Naive B cell (primary cell): ENCODE measurements around the gene GRIN2A. TPM values are rescaled to one million over a fixed set of nuclear protein-coding genes. Genes with fewer than 3 reads are reported as not detected.

Experiments used
- ATAC-seq, 2 donors: fragments of 150-1000 bp; cut with Tn5 transposase; 2 replicates each; pipeline ENCODE4 v1.10.0; 2021; ENCODE audit warnings: low read depth in 2 of 2, mild to moderate bottlenecking in 2 of 2, moderate library complexity in 2 of 2
- DNase-seq: peaks from one replicate; pipeline ENCODE4 v3.0.0; 2022
- H3K27ac Mint-ChIP-seq, 6 donors: one replicate each; pipeline ENCODE4 v1.8.0; 2020 to 2022; ENCODE audit warnings: mild to moderate bottlenecking in 6 of 6, mixed read lengths in 6 of 6, moderate library complexity in 5 of 6, inconsistent platforms in 2 of 6
- H3K27me3 Mint-ChIP-seq, 3 donors: one replicate each; pipeline ENCODE4 v1.8.0; 2021 to 2022; ENCODE audit warnings: mixed read lengths in 3 of 3, mild to moderate bottlenecking in 1 of 3
- H3K36me3 Mint-ChIP-seq, 2 donors: one replicate each; pipeline ENCODE4 v1.8.0; 2020 to 2022; ENCODE audit warnings: mixed read lengths in 2 of 2, inconsistent platforms in 1 of 2, mild to moderate bottlenecking in 1 of 2
- H3K4me1 Mint-ChIP-seq, 3 donors: one replicate each; pipeline ENCODE4 v1.8.0; 2020 to 2022; ENCODE audit warnings: mixed read lengths in 3 of 3, inconsistent platforms in 1 of 3, mild to moderate bottlenecking in 1 of 3, moderate library complexity in 1 of 3
- H3K4me3 Mint-ChIP-seq, 8 donors: one replicate each; pipeline ENCODE4 v1.8.0; 2020 to 2022; ENCODE audit warnings: mild to moderate bottlenecking in 8 of 8, mixed read lengths in 8 of 8, moderate library complexity in 8 of 8, inconsistent platforms in 2 of 8
- H3K9me3 Mint-ChIP-seq, 7 donors: one replicate each; pipeline ENCODE4 v1.8.0; 2020 to 2022; ENCODE audit warnings: mixed read lengths in 7 of 7, mild to moderate bottlenecking in 5 of 7, inconsistent platforms in 2 of 7, moderate library complexity in 1 of 7
- polyA plus RNA-seq, 6 donors: library from polyadenylated mRNA; unstranded; fragments of 300-500 nt; fragmentation: Illumina TruSeq; gene quantifications; one replicate each; pipeline ENCODE4 v1.2.3, GENCODE V29; 2021; ENCODE audit warnings: low read depth in 6 of 6

Gene GRIN2A
- polyA plus RNA-seq, 6 donors from 2014 or later: 0.04 to 0.53 (median 0.17) TPM; not detected in 3

- no peaks in the 10 kb centered on the region for H3K36me3 Mint-ChIP-seq
- H3K9me3 Mint-ChIP-seq: peaks cover 0 to 8% (median 0%) of the 10 kb centered on the region in 7 donors
- H3K4me1 Mint-ChIP-seq: no peaks in the 10 kb centered on the region
- H3K27ac Mint-ChIP-seq: no peak overlapping the region
- no peak for DNase-seq
- no peak overlapping the region for H3K4me3 Mint-ChIP-seq
- H3K27me3 Mint-ChIP-seq: peaks cover 14 to 18% (median 16%) of the 10 kb centered on the region in 3 donors
- ATAC-seq: no peak
These were observed 260.2 kb downstream of the GRIN2A start for GRCh38 chr16:9921997-9922396.

DNA sequence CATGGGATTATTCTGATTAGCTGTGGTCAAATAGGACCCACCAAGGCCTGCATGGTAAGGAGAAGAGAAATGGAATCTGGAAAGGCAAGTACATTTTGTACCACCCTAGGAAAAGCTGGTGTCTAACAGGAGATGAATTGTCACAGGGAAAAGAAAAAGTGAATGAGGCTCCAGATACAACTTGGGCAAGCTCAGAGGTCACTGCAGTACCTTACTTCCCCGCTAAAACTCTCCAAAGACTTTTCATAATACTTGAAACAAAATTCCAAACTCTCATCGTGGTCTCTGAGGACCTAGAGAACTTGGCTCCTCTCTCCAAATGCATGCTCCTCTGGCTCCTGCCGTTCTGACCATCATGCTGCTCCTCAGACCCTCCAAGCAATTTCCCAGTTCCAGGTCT, 262.8 kb downstream of the GRIN2A start:
- H3K36me3 Mint-ChIP-seq: no peaks in the 10 kb centered on the region
- H3K9me3 Mint-ChIP-seq: peaks cover 0 to under 1% (median 0%) of the 10 kb centered on the region in 7 donors
- peaks cover 7 to 11% (median 10%) of the 10 kb centered on the region in 3 donors for H3K27me3 Mint-ChIP-seq
- no peak overlapping the region for H3K27ac Mint-ChIP-seq
- ATAC-seq: no peak
- no peak overlapping the region for H3K4me3 Mint-ChIP-seq
- H3K4me1 Mint-ChIP-seq: no peaks in the 10 kb centered on the region
- no peak for DNase-seq

DNA sequence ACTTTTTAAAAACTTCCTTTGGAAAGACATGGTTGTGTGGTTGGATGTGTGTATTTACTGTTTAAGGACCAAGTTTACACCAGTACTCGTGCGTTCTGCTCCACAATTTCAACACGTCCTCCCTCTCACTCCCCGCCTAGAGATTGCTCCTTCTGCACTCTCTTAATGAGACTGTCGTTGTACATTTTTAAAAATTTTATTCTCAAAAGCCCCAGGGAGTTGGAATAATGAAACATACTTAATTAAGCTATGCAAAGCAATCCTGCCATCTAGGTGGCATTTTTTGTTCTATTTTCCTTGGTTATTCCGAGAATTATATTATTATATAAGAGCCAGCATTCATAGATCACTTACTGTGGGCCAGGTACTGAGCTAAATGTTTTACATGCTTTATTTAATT, 264.5 kb downstream of the GRIN2A start:
- Mint-ChIP-seq H3K27ac (peak overlapping the region in 1 of 6 donors; percentile 58), H3K9me3 (no peaks in the 10 kb centered on the region), H3K36me3 (no peaks in the 10 kb centered on the region), H3K4me1 (no peaks in the 10 kb centered on the region), H3K27me3 (peaks cover 7 to 11% (median 9%) of the 10 kb centered on the region in 3 donors), H3K4me3 (no peak overlapping the region)
- ATAC-seq (no peak), DNase-seq (no peak)

- no peak for ATAC-seq
- Mint-ChIP-seq H3K9me3 (peaks cover 0 to 7% (median 0%) of the 10 kb centered on the region in 7 donors), H3K27me3 (peaks cover 9 to 23% (median 10%) of the 10 kb centered on the region in 3 donors), H3K4me1 (no peaks in the 10 kb centered on the region), H3K27ac (no peak overlapping the region), H3K36me3 (no peaks in the 10 kb centered on the region), H3K4me3 (no peak overlapping the region)
- DNase-seq: no peak
These were observed 268.5 kb downstream of the GRIN2A start for GRCh38 chr16:9913604-9914326.

DNA sequence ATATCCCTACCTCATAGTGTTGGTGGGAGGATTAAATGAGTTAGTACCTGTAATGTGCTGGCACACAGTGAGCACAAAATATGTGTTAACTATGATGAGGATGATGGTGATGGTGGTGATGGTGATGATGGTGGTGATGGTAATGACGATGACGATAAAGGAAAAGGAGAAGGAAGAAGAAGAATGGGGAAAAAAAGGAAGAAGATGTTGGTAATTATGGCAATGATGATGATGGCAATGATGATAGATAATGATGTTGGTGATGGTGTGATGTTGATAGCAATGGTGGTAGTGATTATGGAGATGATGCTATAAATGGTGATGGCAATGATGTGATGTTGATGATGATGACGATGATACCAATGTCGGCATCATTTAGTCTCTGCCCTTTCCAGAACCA, 270.2 kb downstream of the GRIN2A start:
- H3K9me3 Mint-ChIP-seq: peaks cover 0 to 12% (median 0%) of the 10 kb centered on the region in 7 donors
- no peak overlapping the region for H3K27ac Mint-ChIP-seq
- no peak overlapping the region for H3K4me3 Mint-ChIP-seq
- ATAC-seq (no peak), DNase-seq (no peak)
- no peaks in the 10 kb centered on the region for H3K36me3 Mint-ChIP-seq
- H3K27me3 Mint-ChIP-seq: peaks cover 15 to 24% (median 19%) of the 10 kb centered on the region in 3 donors
- H3K4me1 Mint-ChIP-seq: no peaks in the 10 kb centered on the region

DNA sequence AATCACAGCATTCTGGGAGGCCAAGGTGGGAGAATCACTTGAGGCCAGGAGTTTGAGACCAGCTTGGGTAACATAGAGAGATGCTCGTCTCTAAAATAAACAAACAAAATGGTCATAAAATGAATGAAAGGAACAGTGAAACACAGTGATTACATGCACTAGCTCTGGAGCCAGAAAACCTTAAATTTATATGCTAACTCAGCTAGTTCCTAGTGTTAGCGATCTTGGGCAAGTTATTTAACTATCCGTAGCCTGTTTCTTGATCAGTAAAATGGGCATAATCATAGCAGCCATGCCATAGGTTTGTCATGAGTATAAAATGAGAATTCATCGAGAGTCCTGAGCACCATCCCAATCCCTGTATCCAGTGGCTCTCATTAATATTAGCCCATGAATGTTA, 271.0 kb downstream of the GRIN2A start:
- no peak for ATAC-seq
- no peak for DNase-seq
- peaks cover 15 to 19% (median 18%) of the 10 kb centered on the region in 3 donors for H3K27me3 Mint-ChIP-seq

GRCh38 chr16:9909072-9909825, 273.0 kb downstream of the GRIN2A start:
- Mint-ChIP-seq H3K27me3 (peaks cover 12 to 26% (median 19%) of the 10 kb centered on the region in 3 donors), H3K9me3 (peaks cover 0 to 12% (median 2%) of the 10 kb centered on the region in 7 donors), H3K36me3 (no peaks in the 10 kb centered on the region), H3K4me3 (no peak overlapping the region), H3K27ac (no peak overlapping the region), H3K4me1 (no peaks in the 10 kb centered on the region)
- ATAC-seq (no peak), DNase-seq (no peak)

More for the DNA sequence above, 271.0 kb downstream of the GRIN2A start:
- Mint-ChIP-seq H3K27ac (no peak overlapping the region), H3K36me3 (no peaks in the 10 kb centered on the region), H3K4me1 (no peaks in the 10 kb centered on the region), H3K9me3 (peaks cover 0 to 12% (median 0%) of the 10 kb centered on the region in 7 donors), H3K4me3 (no peak overlapping the region)

DNA sequence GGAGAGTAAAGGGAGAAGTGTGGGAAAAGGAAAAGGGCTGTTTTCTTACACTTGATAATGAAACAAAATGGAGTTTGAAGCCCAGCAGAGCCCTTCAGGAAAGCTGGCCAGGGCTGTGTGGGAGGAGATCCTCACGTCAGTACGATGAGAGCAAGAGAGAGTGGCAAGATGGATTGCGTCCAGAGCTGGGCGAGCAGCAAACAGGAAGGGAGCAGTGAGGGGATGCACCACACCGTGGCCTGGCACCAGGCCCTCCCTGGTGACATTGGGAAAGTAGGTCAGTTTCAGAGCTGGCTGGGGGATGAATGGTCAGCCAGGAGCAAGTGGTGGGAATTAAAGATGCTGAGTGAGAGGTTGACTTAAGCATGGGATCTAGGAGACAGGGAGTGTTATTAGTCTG, 273.6 kb downstream of the GRIN2A start:
- ATAC-seq (no peak), DNase-seq (no peak)
- Mint-ChIP-seq H3K27ac (no peak overlapping the region), H3K9me3 (peaks cover 0 to 12% (median 2%) of the 10 kb centered on the region in 7 donors), H3K27me3 (peaks cover 11 to 29% (median 20%) of the 10 kb centered on the region in 3 donors), H3K4me3 (peak overlapping the region in 1 of 8 donors; percentile 24), H3K4me1 (no peaks in the 10 kb centered on the region), H3K36me3 (no peaks in the 10 kb centered on the region)

DNA sequence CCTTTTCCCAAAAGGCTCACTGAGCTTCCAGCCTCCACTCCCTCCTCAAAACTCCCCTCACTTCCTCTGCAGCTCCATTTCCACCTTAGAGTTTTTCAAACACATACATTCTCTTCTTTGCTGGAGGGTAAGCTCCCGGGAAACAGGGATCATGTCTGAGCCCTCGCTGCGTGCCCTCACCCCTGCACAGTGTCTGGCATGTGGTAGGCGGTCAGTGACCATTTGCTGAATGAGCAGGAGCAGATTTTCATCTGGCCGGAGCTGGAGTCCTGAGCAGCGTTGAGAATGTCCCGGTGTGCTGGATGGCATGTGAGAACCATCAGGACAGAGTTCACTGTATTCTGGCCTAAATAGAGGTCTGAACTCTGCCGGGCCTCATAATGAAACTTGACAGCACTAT, 274.5 kb downstream of the GRIN2A start:
- H3K27ac Mint-ChIP-seq: no peak overlapping the region
- no peaks in the 10 kb centered on the region for H3K4me1 Mint-ChIP-seq
- peaks cover 0 to 13% (median 2%) of the 10 kb centered on the region in 7 donors for H3K9me3 Mint-ChIP-seq
- H3K4me3 Mint-ChIP-seq: no peak overlapping the region
- peaks cover 11 to 34% (median 29%) of the 10 kb centered on the region in 3 donors for H3K27me3 Mint-ChIP-seq
- no peak for ATAC-seq
- H3K36me3 Mint-ChIP-seq: no peaks in the 10 kb centered on the region
- no peak for DNase-seq

- Mint-ChIP-seq H3K4me3 (no peak overlapping the region), H3K36me3 (no peaks in the 10 kb centered on the region), H3K9me3 (peaks cover 0 to 12% (median 3%) of the 10 kb centered on the region in 7 donors), H3K4me1 (no peaks in the 10 kb centered on the region), H3K27me3 (peaks cover 5 to 29% (median 26%) of the 10 kb centered on the region in 3 donors), H3K27ac (no peak overlapping the region)
- DNase-seq (no peak), ATAC-seq (no peak)
These were observed 276.0 kb downstream of the GRIN2A start for GRCh38 chr16:9906218-9906617.

DNA sequence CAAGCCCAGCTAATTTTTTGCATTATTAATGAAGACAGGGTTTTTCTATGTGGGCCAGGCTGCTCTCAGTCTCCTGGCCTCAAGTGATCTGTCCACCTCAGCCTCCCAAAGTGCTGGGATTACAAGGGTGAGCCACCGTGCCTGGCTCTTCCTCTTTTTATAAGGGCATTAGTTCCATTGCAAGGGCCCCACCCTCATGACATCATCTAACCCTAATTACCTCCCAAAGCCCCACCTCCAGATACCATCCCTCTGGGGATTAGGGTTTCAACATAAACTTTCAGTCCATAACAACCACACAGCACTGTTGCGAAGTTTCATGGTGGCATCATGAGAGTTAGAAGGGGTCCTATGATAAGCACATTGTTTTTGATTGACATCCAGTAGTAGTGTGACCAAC, 277.7 kb downstream of the GRIN2A start:
- Mint-ChIP-seq H3K27ac (no peak overlapping the region), H3K9me3 (peaks cover 0 to 12% (median 3%) of the 10 kb centered on the region in 7 donors), H3K36me3 (no peaks in the 10 kb centered on the region), H3K4me1 (no peaks in the 10 kb centered on the region), H3K27me3 (peaks cover 9 to 35% (median 33%) of the 10 kb centered on the region in 3 donors), H3K4me3 (no peak overlapping the region)
- DNase-seq (no peak), ATAC-seq (no peak)

- Mint-ChIP-seq H3K27ac (no peak overlapping the region), H3K9me3 (peaks cover 0 to 9% (median 6%) of the 10 kb centered on the region in 7 donors), H3K4me3 (no peak overlapping the region), H3K27me3 (peaks cover 8 to 33% (median 23%) of the 10 kb centered on the region in 3 donors), H3K4me1 (no peaks in the 10 kb centered on the region), H3K36me3 (no peaks in the 10 kb centered on the region)
- no peak for DNase-seq
- no peak for ATAC-seq
These were observed 281.7 kb downstream of the GRIN2A start for GRCh38 chr16:9900576-9900975.

DNA sequence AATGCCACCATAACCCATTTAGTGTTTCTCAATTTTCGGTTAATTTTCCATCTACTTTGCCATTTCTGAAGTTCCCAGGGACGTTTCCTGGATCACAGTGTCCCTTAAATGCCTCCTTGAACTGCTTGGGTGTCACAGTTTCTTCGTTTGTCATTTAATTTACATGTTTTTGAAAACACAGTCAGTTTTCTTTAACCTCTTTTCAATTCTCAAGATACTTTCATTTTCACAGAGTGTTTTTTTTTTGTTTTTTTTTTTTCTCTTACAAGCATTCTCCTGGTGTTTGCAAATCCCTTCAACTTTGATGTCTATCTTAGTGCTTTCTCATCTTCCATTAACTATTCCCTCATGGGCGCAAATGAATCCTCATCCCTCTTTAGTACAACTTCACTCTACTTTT, 283.7 kb downstream of the GRIN2A start:
- ATAC-seq: no peak
- H3K27ac Mint-ChIP-seq: no peak overlapping the region
- no peaks in the 10 kb centered on the region for H3K36me3 Mint-ChIP-seq
- DNase-seq: no peak
- H3K4me3 Mint-ChIP-seq: no peak overlapping the region
- H3K9me3 Mint-ChIP-seq: peaks cover 0 to 9% (median 3%) of the 10 kb centered on the region in 7 donors
- H3K27me3 Mint-ChIP-seq: peaks cover 8 to 31% (median 15%) of the 10 kb centered on the region in 3 donors
- no peaks in the 10 kb centered on the region for H3K4me1 Mint-ChIP-seq

DNA sequence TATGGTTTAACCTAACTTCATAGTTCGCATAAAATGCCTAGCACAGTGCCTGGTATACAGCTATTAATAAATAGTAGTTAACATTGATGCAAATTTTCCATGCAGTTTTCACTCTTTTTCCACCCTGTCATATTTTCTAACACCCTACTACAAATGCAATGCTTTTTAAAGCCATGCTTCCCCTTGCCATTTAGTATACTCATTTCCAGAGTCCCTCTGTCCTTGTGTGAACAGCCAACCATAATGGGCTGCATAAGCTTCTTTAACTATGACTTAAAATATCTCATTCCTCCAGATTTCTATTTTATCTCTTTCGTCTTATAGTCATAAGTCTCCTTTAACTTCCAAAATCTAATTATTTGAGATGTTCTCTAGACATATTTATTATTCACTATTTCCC, 284.1 kb downstream of the GRIN2A start:
- Mint-ChIP-seq H3K36me3 (no peaks in the 10 kb centered on the region), H3K27ac (no peak overlapping the region), H3K4me3 (no peak overlapping the region), H3K4me1 (no peaks in the 10 kb centered on the region), H3K27me3 (peaks cover 8 to 27% (median 11%) of the 10 kb centered on the region in 3 donors), H3K9me3 (peaks cover 0 to 9% (median 3%) of the 10 kb centered on the region in 7 donors)
- no peak for DNase-seq
- ATAC-seq: no peak
